DOHH2 (cell line): Measurements from ENCODE around the gene LBR.

Experiments used
- H3F3A ChIP-seq: fragments of 200-600 bp; sonication (generic), shearing (Covaris generic); 2 replicates; pipeline ENCODE4 v1.6.0; 2016; ENCODE audit warnings: antibody characterized with exemption, mild to moderate bottlenecking; ENCODE audit not compliant: control insufficient read depth, insufficient read depth
- H3K27ac ChIP-seq: fragments of 200-600 bp; sonication (generic); 2 replicates; pipeline ENCODE4 v1.5.1; 2014; ENCODE audit warnings: low read depth, mild to moderate bottlenecking, low read length, moderate library complexity
- H3K27me3 ChIP-seq: fragments of 200-600 bp; sonication (generic); 2 replicates; pipeline ENCODE4 v1.6.1; 2014; ENCODE audit warnings: mild to moderate bottlenecking, low read length, mixed read lengths; ENCODE audit not compliant: control insufficient read depth
- H3K36me3 ChIP-seq: fragments of 200-600 bp; sonication (generic); 2 replicates; pipeline ENCODE4 v1.6.1; 2014; ENCODE audit warnings: mild to moderate bottlenecking, low read length, moderate library complexity, mixed read lengths; ENCODE audit not compliant: control insufficient read depth
- H3K4me1 ChIP-seq: fragments of 200-600 bp; sonication (generic); 2 replicates; pipeline ENCODE4 v1.6.1; 2014; ENCODE audit warnings: mild to moderate bottlenecking, low read length, mixed read lengths; ENCODE audit not compliant: control insufficient read depth
- H3K4me2 ChIP-seq: fragments of 200-600 bp; sonication (generic); 2 replicates; pipeline ENCODE4 v1.6.0; 2014; ENCODE audit warnings: mild to moderate bottlenecking, low read length, moderate library complexity
- H3K4me3 ChIP-seq: fragments of 200-600 bp; sonication (generic); 2 replicates; pipeline ENCODE4 v1.5.1; 2014; ENCODE audit warnings: mild to moderate bottlenecking, low read length, mixed read lengths
- H3K79me2 ChIP-seq: fragments of 200-600 bp; sonication (generic); 2 replicates; pipeline ENCODE4 v1.6.1; 2014; ENCODE audit warnings: mild to moderate bottlenecking, low read length, mixed read lengths; ENCODE audit not compliant: control insufficient read depth
- H3K9me2 ChIP-seq: fragments of 200-600 bp; sonication (generic); replicated peaks from 2 replicates; pipeline ENCODE4 v1.6.1; 2014; ENCODE audit warnings: mild to moderate bottlenecking, low read length, mixed read lengths; ENCODE audit not compliant: control insufficient read depth
- H3K9me3 ChIP-seq: fragments of 200-600 bp; sonication (generic); 2 replicates; pipeline ENCODE4 v1.6.1; 2014; ENCODE audit warnings: antibody characterized with exemption, low read length, mixed read lengths; ENCODE audit not compliant: control insufficient read depth, insufficient read depth
- H4K20me1 ChIP-seq: fragments of 200-600 bp; sonication (generic); 2 replicates; pipeline ENCODE4 v1.6.0; 2014; ENCODE audit warnings: low read depth, mild to moderate bottlenecking, antibody characterized with exemption, low read length, moderate library complexity; ENCODE audit not compliant: control insufficient read depth, insufficient read depth
- CTCF ChIP-seq: fragments of 200-600 bp; sonication (generic); IDR thresholded peaks from one replicate; pipeline ENCODE4 v1.5.1; 2014; ENCODE audit warnings: antibody characterized with exemption, mild to moderate bottlenecking, low read depth, low read length; ENCODE audit not compliant: poor library complexity, severe bottlenecking
- EZH2phosphoT487 ChIP-seq: fragments of 200-600 bp; sonication (generic); IDR thresholded peaks from 2 replicates; pipeline ENCODE4 v1.6.1; 2017; ENCODE audit warnings: borderline replicate concordance, mild to moderate bottlenecking, antibody characterized with exemption, low read length, moderate library complexity, mixed read lengths

LBR gene

GRCh38 chr1:225471453-225472301 lies 43.8 kb upstream of the LBR start:
- TF ChIP-seq EZH2phosphoT487 = no peak
- TF ChIP-seq CTCF = no peak
- Histone ChIP-seq H3K36me3 (no peaks in the 10 kb centered on the region), H4K20me1 (no peaks in the 10 kb centered on the region), H3K9me3 (no peaks in the 10 kb centered on the region), H3K4me3 (no peak overlapping the region), H3K27me3 (no peaks in the 10 kb centered on the region), H3K27ac (no peak overlapping the region), H3K4me1 (peaks cover 29% of the 10 kb centered on the region), H3F3A (no peaks in the 10 kb centered on the region), H3K79me2 (no peaks in the 10 kb centered on the region), H3K9me2 (no peaks in the 10 kb centered on the region), H3K4me2 (no peak overlapping the region)

DNA sequence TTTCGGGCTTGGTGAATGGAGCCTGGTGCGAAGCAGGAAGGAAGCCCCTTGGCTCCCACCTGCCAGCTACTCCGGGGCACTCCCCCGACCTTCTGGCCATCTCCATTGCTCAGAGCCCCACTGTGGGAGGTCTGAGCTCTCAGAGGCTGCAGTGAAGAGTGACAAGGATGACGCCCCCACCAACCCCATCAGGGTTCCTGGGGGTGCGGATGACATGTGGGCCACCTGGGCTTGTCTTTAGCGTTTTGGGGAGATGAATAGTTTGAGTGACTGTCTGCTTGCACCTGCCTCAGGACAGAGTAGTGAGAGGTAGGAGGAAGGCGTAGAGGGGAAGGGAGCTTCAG lies 43.2 kb upstream of the LBR start:
- Histone ChIP-seq H3K27me3 (no peaks in the 10 kb centered on the region), H3K36me3 (no peaks in the 10 kb centered on the region), H3F3A (no peaks in the 10 kb centered on the region), H4K20me1 (no peaks in the 10 kb centered on the region), H3K79me2 (no peaks in the 10 kb centered on the region), H3K4me1 (peaks cover 31% of the 10 kb centered on the region), H3K9me3 (no peaks in the 10 kb centered on the region), H3K27ac (no peak overlapping the region), H3K9me2 (no peaks in the 10 kb centered on the region), H3K4me3 (no peak overlapping the region), H3K4me2 (no peak overlapping the region)
- no peak for TF ChIP-seq CTCF
- no peak for TF ChIP-seq EZH2phosphoT487

DNA sequence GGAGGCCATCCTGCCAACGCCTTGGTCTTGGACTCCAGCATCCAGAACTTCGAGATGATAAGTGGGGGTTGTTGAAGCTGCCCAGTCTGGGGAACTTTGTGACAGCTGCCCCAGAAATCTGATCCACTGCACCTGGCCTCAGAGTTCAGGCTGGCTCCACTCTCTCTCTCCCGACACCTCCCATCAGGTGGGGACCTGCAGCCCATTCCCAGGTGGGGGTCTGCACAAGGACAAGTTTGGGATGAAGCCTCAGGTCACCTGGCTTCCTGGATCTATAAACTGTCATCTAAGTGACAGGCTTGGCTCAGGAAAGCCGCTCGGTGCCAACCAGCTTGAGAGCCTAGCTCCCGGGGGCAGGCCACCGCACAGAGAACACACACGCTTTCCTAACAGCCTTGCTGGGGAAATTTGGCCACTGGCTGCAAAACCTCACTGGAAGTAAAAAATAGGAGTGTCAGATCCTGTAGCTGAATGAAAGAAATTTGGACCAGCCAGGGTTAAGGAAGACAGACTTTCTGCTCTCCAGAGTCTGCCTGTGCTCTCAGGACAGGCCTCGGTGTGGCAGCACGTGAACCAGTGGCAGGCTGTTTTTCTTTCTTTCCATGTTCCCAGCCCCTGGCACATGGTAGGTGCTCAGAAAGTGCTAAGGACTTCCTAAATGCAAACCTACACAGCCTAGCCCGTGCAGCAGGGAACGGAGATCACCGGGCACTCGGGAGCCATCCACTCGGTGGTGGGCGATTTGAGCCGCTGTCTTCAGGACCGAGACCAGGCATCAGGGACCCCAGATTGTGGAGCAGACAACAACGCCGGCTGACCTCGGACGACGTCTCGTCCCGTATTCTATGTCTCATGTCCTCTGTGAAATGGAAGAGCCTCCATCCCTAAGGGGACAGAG lies 42.6 kb upstream of the LBR start:
- no peaks in the 10 kb centered on the region for H3K9me3 ChIP-seq
- H3K36me3 ChIP-seq = no peaks in the 10 kb centered on the region
- no peak overlapping the region for H3K27ac ChIP-seq
- H3K79me2 ChIP-seq = no peaks in the 10 kb centered on the region
- H4K20me1 ChIP-seq = no peaks in the 10 kb centered on the region
- no peak overlapping the region for H3K4me3 ChIP-seq
- no peak overlapping the region for H3K4me2 ChIP-seq
- H3K4me1 ChIP-seq = peaks cover 31% of the 10 kb centered on the region
- no peaks in the 10 kb centered on the region for H3K9me2 ChIP-seq
- H3F3A ChIP-seq = no peaks in the 10 kb centered on the region
- no peaks in the 10 kb centered on the region for H3K27me3 ChIP-seq
- TF ChIP-seq CTCF = no peak
- no peak for TF ChIP-seq EZH2phosphoT487
